ENCODE data around the gene FAM171A2. TPM values are rescaled to one million over a fixed set of nuclear protein-coding genes. Genes with fewer than 3 reads are reported as not detected.

FAM171A2 gene
- total and polyA plus RNA-seq, 2 of the 8 experiments (the other 6 are each of a cell fraction or from before 2014, with no cell fraction given), result 21.9 to 24.1 TPM

DNA sequence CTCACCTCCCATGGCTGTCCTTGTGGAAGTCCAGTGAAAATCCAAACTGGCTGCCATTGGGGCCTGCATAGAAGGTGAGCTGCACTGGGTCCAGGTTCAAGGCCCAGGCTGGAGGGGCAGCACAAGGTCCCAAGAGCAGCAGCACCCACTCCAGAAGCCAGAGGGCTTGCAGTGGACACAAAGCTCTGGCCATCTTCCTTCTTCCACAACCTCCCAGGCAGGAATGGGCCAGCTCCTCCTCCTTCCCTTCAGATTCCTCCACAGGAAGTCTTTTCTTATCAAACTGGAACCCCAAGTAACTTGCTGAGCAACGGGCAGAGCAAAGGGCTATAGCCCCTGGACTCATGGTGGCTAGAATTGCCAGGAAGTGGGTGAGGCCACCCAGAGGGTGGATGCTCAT, 25.6 kb upstream of the FAM171A2 start, which contains the start of gene ITGA2B:
Gene ITGA2B, minus strand, starts transcription at position 369 of the 400 bp plus-strand sequence. Its CDS starts 176 bp downstream, at position 193.
- peaks cover 3 to 14% (median 4%) of the 10 kb centered on the region in 4 experiments; a peak in 5 of 7 replicates for H3K4me1 ChIP-seq (replicated peaks in 1 of 4; ENCODE audit: control insufficient read depth in 3 of 4, insufficient read depth in 4 of 4, low read length in 3 of 4)
- DNase-seq (ENCODE audit: low read depth in 1 of 2, low spot score in 2 of 2), result no peak
- no peaks in the 10 kb centered on the region for H3K79me1 ChIP-seq (ENCODE audit: low read depth, low read length)
- H3K23ac ChIP-seq (ENCODE audit: insufficient read length), result no peak within 1 kb of the TSS
- no peak within 1 kb of the TSS for H3K27ac ChIP-seq (ENCODE audit: low read depth, low read length)
- H2BK15ac ChIP-seq (ENCODE audit: low read length), result no peak within 1 kb of the TSS
- no peak within 1 kb of the TSS for H3K18ac ChIP-seq (ENCODE audit: extremely low read depth, low read length)
- POLR2A ChIA-PET (ENCODE audit: partially characterized antibody), result no interaction called here
- H4K5ac ChIP-seq (ENCODE audit: insufficient read length, low read depth, low read length), result no peak within 1 kb of the TSS
- no peaks in the 10 kb centered on the region for H3K79me2 ChIP-seq (ENCODE audit: control insufficient read depth in 1 of 2, insufficient read depth in 2 of 2, low read length in 2 of 2)
- no peak within 1 kb of the TSS for H4K8ac ChIP-seq (ENCODE audit: extremely low read depth, insufficient read depth, low read length)
- no peak within 1 kb of the TSS for H2BK120ac ChIP-seq (replicated peaks; ENCODE audit: low read depth, low read length)
- H3K14ac ChIP-seq (ENCODE audit: insufficient read length), result no peak within 1 kb of the TSS
- no peak within 1 kb of the TSS for H2BK5ac ChIP-seq (ENCODE audit: low read depth, low read length)
- H2AFZ ChIP-seq (ENCODE audit: low read length), result no peak within 1 kb of the TSS
- 67% methylated on average over 1 of the region's 1 CpG; no CpG with 5 or more reads in 1 of the 2 experiments for WGBS, 2 experiments (ENCODE audit: extremely low coverage in 1 of 2, insufficient coverage in 1 of 2, insufficient read length in 1 of 2, insufficient replicate concordance in 2 of 2, low coverage in 1 of 2, low lambda C conversion rate in 2 of 2, missing lambda C conversion rate in 1 of 2)
- H2AK5ac ChIP-seq (ENCODE audit: low read depth, low read length), result no peak within 1 kb of the TSS; the same call in 1 of the 2 replicates
- H3K36me3 ChIP-seq (ENCODE audit: control insufficient read depth in 2 of 4, insufficient read depth in 4 of 4, low read length in 3 of 4), result no peaks in the 10 kb centered on the region
- H3K56ac ChIP-seq (replicated peaks; ENCODE audit: insufficient read length, low read depth, low read length), result no peak within 1 kb of the TSS
- H3K27me3 ChIP-seq (replicated peaks in 1 of 4; ENCODE audit: control insufficient read depth in 3 of 4, extremely low read depth in 1 of 4, insufficient read depth in 3 of 4, low read length in 3 of 4), result peaks cover 3 to 20% (median 17%) of the 10 kb centered on the region in 4 experiments; a peak in 6 of 7 replicates
- H3K4ac ChIP-seq (replicated peaks; ENCODE audit: insufficient read length, low read depth, low read length), result no peak within 1 kb of the TSS
- no peak within 1 kb of the TSS for H2BK20ac ChIP-seq (ENCODE audit: low read length)
- H3K4me2 ChIP-seq (ENCODE audit: insufficient read depth in 1 of 2, low read depth in 2 of 2, low read length in 2 of 2), result no peak within 1 kb of the TSS
- no peaks in the 10 kb centered on the region for H4K20me1 ChIP-seq (replicated peaks in 1 of 2; ENCODE audit: control insufficient read depth in 1 of 2, insufficient read depth in 2 of 2, low read length in 2 of 2)
- no peak within 1 kb of the TSS for H3K9ac ChIP-seq (replicated peaks in 1 of 4; ENCODE audit: extremely low read depth in 1 of 4, low read depth in 3 of 4, low read length in 3 of 4)
- no peak within 1 kb of the TSS for H4K91ac ChIP-seq (replicated peaks; ENCODE audit: insufficient read length, low read length)
- FAIRE-seq, result no peak
- CTCF ChIA-PET (ENCODE audit: partially characterized antibody), result interaction anchor here (0.5 to 2.1 kb wide), 4 partner anchors 8 to 134 kb away, joined by 3 to 9 read pairs (median 6); no protein-coding TSS in a partner anchor
- H3K4me3 ChIP-seq (ENCODE audit: extremely low read depth in 1 of 4, insufficient read depth in 2 of 4, low read depth in 3 of 4, low read length in 4 of 4), result no peak within 1 kb of the TSS
- no peaks in the 10 kb centered on the region for H3K9me3 ChIP-seq (ENCODE audit: insufficient read depth in 2 of 2, low read depth in 1 of 2, low read length in 1 of 2)
- peaks cover 12% of the 10 kb centered on the region; the same call in 1 of the 2 replicates for H3K23me2 ChIP-seq (ENCODE audit: low read depth, low read length)
- H2BK12ac ChIP-seq (ENCODE audit: low read depth, low read length), result no peak within 1 kb of the TSS
- TF ChIP-seq CBX8 (IDR thresholded peaks at IDR 0.05; ENCODE audit: borderline replicate concordance, low read depth, low read length) (no peak), SIRT6 (IDR thresholded peaks at IDR 0.05; ENCODE audit: low read length) (no peak), JUND (IDR thresholded peaks at IDR 0.05; ENCODE audit: low read length) (no peak), TEAD4 (IDR thresholded peaks at IDR 0.05; ENCODE audit: low read depth, low read length) (no peak), POLR2A (IDR thresholded peaks at IDR 0.05; ENCODE audit: control extremely low read depth in 1 of 2, low read depth in 2 of 2, low read length in 2 of 2) (no peak), HDAC6 (IDR thresholded peaks at IDR 0.05; ENCODE audit: low read depth, low read length) (no peak), POLR2AphosphoS5 (IDR thresholded peaks at IDR 0.05; ENCODE audit: low read depth, low read length) (no peak), SIX5 (IDR thresholded peaks at IDR 0.05; ENCODE audit: low read depth, low read length) (no peak), BCL11A (IDR thresholded peaks at IDR 0.05; ENCODE audit: low read depth in 2 of 2, low read length in 2 of 2) (no peak), SUZ12 (IDR thresholded peaks at IDR 0.05; ENCODE audit: low read length) (no peak), KDM4A (IDR thresholded peaks at IDR 0.05; ENCODE audit: low read depth, low read length, severe bottlenecking) (no peak), CREB1 (IDR thresholded peaks at IDR 0.05) (no peak), RAD21 (IDR thresholded peaks at IDR 0.05 in 1 of 2, conservative IDR thresholded peaks at IDR 0.05 in 1 of 2; ENCODE audit: low read depth in 2 of 2, low read length in 2 of 2) (no peak)
- TF ChIP-seq, protein P1, sequence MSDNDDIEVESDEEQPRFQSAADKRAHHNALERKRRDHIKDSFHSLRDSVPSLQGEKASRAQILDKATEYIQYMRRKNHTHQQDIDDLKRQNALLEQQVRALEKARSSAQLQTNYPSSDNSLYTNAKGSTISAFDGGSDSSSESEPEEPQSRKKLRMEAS (IDR thresholded peaks at IDR 0.05), result no peak
- TF ChIP-seq, protein P2, sequence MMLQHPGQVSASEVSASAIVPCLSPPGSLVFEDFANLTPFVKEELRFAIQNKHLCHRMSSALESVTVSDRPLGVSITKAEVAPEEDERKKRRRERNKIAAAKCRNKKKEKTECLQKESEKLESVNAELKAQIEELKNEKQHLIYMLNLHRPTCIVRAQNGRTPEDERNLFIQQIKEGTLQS (IDR thresholded peaks at IDR 0.05; ENCODE audit: insufficient read depth, low read depth, low read length), result no peak

Data from H1 (cell line).